ENCODE results near the gene DRD3. TPM values are rescaled to one million over a fixed set of nuclear protein-coding genes. Genes with fewer than 3 reads are reported as not detected.

The DRD3 gene
- total RNA-seq, 2 donors from 2014 or later = not detected

GRCh38 chr3:114133947-114134346 lies 44.9 kb downstream of the DRD3 start:
- Histone ChIP-seq H3K4me3 (no peak overlapping the region), H3K27ac (no peak overlapping the region), H3K9ac (ENCODE audit: low read depth in 2 of 2, low read length in 2 of 2) (no peak overlapping the region), H3K36me3 (no peaks in the 10 kb centered on the region), H3K4me1 (no peaks in the 10 kb centered on the region), H3K27me3 (no peaks in the 10 kb centered on the region), H3K9me3 (no peaks in the 10 kb centered on the region)
- TF ChIP-seq CTCF (IDR thresholded peaks at IDR 0.05) = no peak
- intact Hi-C loops (cut with DNase I) = no loop called here
- no peak for DNase-seq

- H3K9me3 ChIP-seq = no peaks in the 10 kb centered on the region
- H3K36me3 ChIP-seq = no peaks in the 10 kb centered on the region
- DNase-seq = no peak
- TF ChIP-seq CTCF (IDR thresholded peaks at IDR 0.05) = no peak
- H3K4me3 ChIP-seq = no peak overlapping the region
- no peaks in the 10 kb centered on the region for H3K27me3 ChIP-seq
- H3K27ac ChIP-seq = no peak overlapping the region
- intact Hi-C loops (cut with DNase I) = no loop called here
- no peaks in the 10 kb centered on the region for H3K4me1 ChIP-seq
- no peak overlapping the region for H3K9ac ChIP-seq (ENCODE audit: low read depth in 2 of 2, low read length in 2 of 2)
Observed at GRCh38 chr3:114132500-114132899, 46.4 kb downstream of the DRD3 start.

- H3K9ac ChIP-seq (ENCODE audit: low read depth in 2 of 2, low read length in 2 of 2) = no peak overlapping the region
- no peaks in the 10 kb centered on the region for H3K27me3 ChIP-seq
- H3K36me3 ChIP-seq = no peaks in the 10 kb centered on the region
- no peak overlapping the region for H3K27ac ChIP-seq
- H3K9me3 ChIP-seq = no peaks in the 10 kb centered on the region
- no peak for DNase-seq
- no peaks in the 10 kb centered on the region for H3K4me1 ChIP-seq
- intact Hi-C loops (cut with DNase I) = no loop called here
- no peak for TF ChIP-seq CTCF (IDR thresholded peaks at IDR 0.05)
- H3K4me3 ChIP-seq = no peak overlapping the region
Observed at GRCh38 chr3:114128826-114129225, 50.0 kb downstream of the DRD3 start.

- no peak for DNase-seq
- Histone ChIP-seq H3K9ac (ENCODE audit: low read depth in 2 of 2, low read length in 2 of 2) (no peak overlapping the region), H3K9me3 (no peaks in the 10 kb centered on the region), H3K4me1 (no peaks in the 10 kb centered on the region), H3K27me3 (no peaks in the 10 kb centered on the region), H3K36me3 (no peaks in the 10 kb centered on the region), H3K27ac (no peak overlapping the region), H3K4me3 (no peak overlapping the region)
- TF ChIP-seq CTCF (IDR thresholded peaks at IDR 0.05) = no peak
- intact Hi-C loops (cut with DNase I) = no loop called here
Observed at GRCh38 chr3:114128231-114128630, 50.6 kb downstream of the DRD3 start.

GRCh38 chr3:114127517-114127916 lies 51.3 kb downstream of the DRD3 start:
- intact Hi-C loops (cut with DNase I) = no loop called here
- no peaks in the 10 kb centered on the region for H3K4me1 ChIP-seq
- no peak for TF ChIP-seq CTCF (IDR thresholded peaks at IDR 0.05)
- H3K9ac ChIP-seq (ENCODE audit: low read depth in 2 of 2, low read length in 2 of 2) = no peak overlapping the region
- H3K4me3 ChIP-seq = no peak overlapping the region
- DNase-seq = no peak
- no peaks in the 10 kb centered on the region for H3K36me3 ChIP-seq
- H3K27ac ChIP-seq = no peak overlapping the region
- H3K9me3 ChIP-seq = no peaks in the 10 kb centered on the region
- H3K27me3 ChIP-seq = no peaks in the 10 kb centered on the region

GRCh38 chr3:114126461-114126860 lies 52.4 kb downstream of the DRD3 start:
- no peak for TF ChIP-seq CTCF (IDR thresholded peaks at IDR 0.05)

More at GRCh38 chr3:114126461-114126860, 52.4 kb downstream of the DRD3 start:
- no peak overlapping the region for H3K4me3 ChIP-seq
- no peaks in the 10 kb centered on the region for H3K4me1 ChIP-seq
- no peak for DNase-seq
- H3K9ac ChIP-seq (ENCODE audit: low read depth in 2 of 2, low read length in 2 of 2) = no peak overlapping the region
- intact Hi-C loops (cut with DNase I) = no loop called here
- no peaks in the 10 kb centered on the region for H3K27me3 ChIP-seq
- no peaks in the 10 kb centered on the region for H3K36me3 ChIP-seq
- no peak overlapping the region for H3K27ac ChIP-seq
- H3K9me3 ChIP-seq = no peaks in the 10 kb centered on the region

All from colonic mucosa (tissue), 4 donors.